HG02588 (cell line): ENCODE data around the gene TRIM52.

Source experiments
- ATAC-seq: cut with Tn5 transposase; IDR thresholded peaks from one replicate; pipeline ENCODE4 v1.9.1; 2021; ENCODE audit warnings: mild to moderate bottlenecking, moderate library complexity; ENCODE audit not compliant: unreplicated experiment

The TRIM52 gene

GRCh38 chr5:181259283-181259682 is 1.7 kb downstream of the TRIM52 start:
- no peak for ATAC-seq

- ATAC-seq = no peak
Observed at GRCh38 chr5:181258576-181258975, 2.4 kb downstream of the TRIM52 start.

- no peak for ATAC-seq
Observed at GRCh38 chr5:181255836-181256578, 4.9 kb downstream of the TRIM52 start.

- ATAC-seq = no peak
Observed at GRCh38 chr5:181255276-181255675, 5.7 kb downstream of the TRIM52 start.

GRCh38 chr5:181248277-181248676 is 12.7 kb downstream of the TRIM52 start:
- ATAC-seq = no peak

- ATAC-seq = peak; percentile 42
Observed at GRCh38 chr5:181246276-181247049, 14.5 kb downstream of the TRIM52 start.

- ATAC-seq = peak; percentile 1
Observed at GRCh38 chr5:181245427-181246275, 15.3 kb downstream of the TRIM52 start.

GRCh38 chr5:181243564-181244343 is 17.2 kb downstream of the TRIM52 start, which contains the start of gene RACK1:
Gene RACK1 (minus strand): TSS chr5:181243906. CDS start chr5:181243800, 106 bp downstream.
- ATAC-seq = peak; percentile 54

- ATAC-seq = no peak
Observed at GRCh38 chr5:181243018-181243563, 17.9 kb downstream of the TRIM52 start.

- no peak for ATAC-seq
Observed at GRCh38 chr5:181242031-181242451, 18.9 kb downstream of the TRIM52 start.

GRCh38 chr5:181241393-181241975 is 19.5 kb downstream of the TRIM52 start:
- no peak for ATAC-seq

GRCh38 chr5:181239062-181239663 is 21.8 kb downstream of the TRIM52 start:
- no peak for ATAC-seq

GRCh38 chr5:181237729-181238385 is 23.1 kb downstream of the TRIM52 start:
- no peak for ATAC-seq

GRCh38 chr5:181236954-181237641 is 23.8 kb downstream of the TRIM52 start:
- no peak for ATAC-seq

GRCh38 chr5:181236471-181236870 is 24.5 kb downstream of the TRIM52 start:
- no peak for ATAC-seq

- ATAC-seq = no peak
Observed at GRCh38 chr5:181235689-181236366, 25.1 kb downstream of the TRIM52 start.

- ATAC-seq = no peak
Observed at GRCh38 chr5:181235323-181235688, 25.6 kb downstream of the TRIM52 start.
